H9 (cell line): ENCODE measurements around the gene TUFT1. TPM values are rescaled to one million over a fixed set of nuclear protein-coding genes. Genes with fewer than 3 reads are reported as not detected.

Experiments
- DNase-seq: peaks from one replicate; pipeline ENCODE4 v3.0.0-alpha.2; 2017
- H2AFZ ChIP-seq: one replicate; pipeline ENCODE4 v1.6.1; 2013; ENCODE audit warnings: mild to moderate bottlenecking, low read length, control low read depth, moderate library complexity
- H2AK5ac ChIP-seq: 2 replicates; pipeline ENCODE4 v1.6.1; 2013; ENCODE audit warnings: low read length, control low read depth, mixed read lengths; ENCODE audit not compliant: insufficient read length
- H2BK120ac ChIP-seq: one replicate; pipeline ENCODE4 v1.6.1; 2013; ENCODE audit warnings: low read depth, mild to moderate bottlenecking, low read length, control low read depth, inconsistent platforms; ENCODE audit not compliant: poor library complexity, severe bottlenecking
- H2BK12ac ChIP-seq: 2 replicates; pipeline ENCODE4 v1.6.1; 2013; ENCODE audit warnings: low read length, control low read depth, mixed read lengths, low read depth; ENCODE audit not compliant: insufficient read length
- H2BK15ac ChIP-seq: 2 replicates; pipeline ENCODE4 v1.6.1; 2013; ENCODE audit warnings: low read depth, low read length, control low read depth
- H2BK20ac ChIP-seq: one replicate; pipeline ENCODE4 v1.6.1; 2013; ENCODE audit warnings: low read depth, mild to moderate bottlenecking, low read length, control low read depth, inconsistent platforms; ENCODE audit not compliant: poor library complexity, severe bottlenecking
- H2BK5ac ChIP-seq: 2 replicates; pipeline ENCODE4 v1.6.1; 2013; ENCODE audit warnings: low read length, control low read depth, mixed read lengths; ENCODE audit not compliant: insufficient read length
- H3K14ac ChIP-seq: 2 replicates; pipeline ENCODE4 v1.6.1; 2013; ENCODE audit warnings: low read length, control low read depth; ENCODE audit not compliant: insufficient read depth
- H3K18ac ChIP-seq: 2 replicates; pipeline ENCODE4 v1.6.1; 2013; ENCODE audit warnings: low read depth, mild to moderate bottlenecking, mixed read lengths, low read length, control low read depth; ENCODE audit not compliant: insufficient read length
- H3K23ac ChIP-seq: 2 replicates; pipeline ENCODE4 v1.6.1; 2013; ENCODE audit warnings: low read length, control low read depth, mixed read lengths, low read depth; ENCODE audit not compliant: insufficient read length
- H3K23me2 ChIP-seq: 2 replicates; pipeline ENCODE4 v1.6.1; 2013; ENCODE audit warnings: low read depth, mild to moderate bottlenecking, mixed read lengths, low read length, control low read depth; ENCODE audit not compliant: insufficient read length, poor library complexity, severe bottlenecking
- H3K27ac ChIP-seq: 2 replicates; pipeline ENCODE4 v1.5.1; 2013; ENCODE audit warnings: low read length, control low read depth, mixed read lengths, low read depth; ENCODE audit not compliant: insufficient read length
- H3K27me3 ChIP-seq: 2 replicates; pipeline ENCODE4 v1.6.1; 2013; ENCODE audit warnings: low read length, control low read depth, inconsistent platforms; ENCODE audit not compliant: insufficient read depth
- H3K4ac ChIP-seq: 2 replicates; pipeline ENCODE4 v1.6.1; 2013; ENCODE audit warnings: low read depth, mild to moderate bottlenecking, control low read depth, inconsistent platforms, low read length, moderate library complexity
- H3K4me1 ChIP-seq: 2 replicates; pipeline ENCODE4 v1.6.1; 2013; ENCODE audit warnings: low read length, control low read depth, inconsistent platforms; ENCODE audit not compliant: insufficient read depth
- H3K4me2 ChIP-seq: 2 replicates; pipeline ENCODE4 v1.6.1; 2013; ENCODE audit warnings: low read length, control low read depth, mixed read lengths; ENCODE audit not compliant: insufficient read length, insufficient read depth
- H3K56ac ChIP-seq: 2 replicates; pipeline ENCODE4 v1.6.1; 2013; ENCODE audit warnings: low read depth, mild to moderate bottlenecking, mixed read lengths, low read length, control low read depth; ENCODE audit not compliant: insufficient read length
- H3K79me1 ChIP-seq: 2 replicates; pipeline ENCODE4 v1.6.1; 2013; ENCODE audit warnings: low read depth, mild to moderate bottlenecking, moderate library complexity, low read length, control low read depth, inconsistent platforms; ENCODE audit not compliant: insufficient read depth, poor library complexity, severe bottlenecking
- H3K79me2 ChIP-seq: 2 replicates; pipeline ENCODE4 v1.6.1; 2013; ENCODE audit warnings: low read length, control low read depth, inconsistent platforms; ENCODE audit not compliant: insufficient read depth
- H3K9ac ChIP-seq: 2 replicates; pipeline ENCODE4 v1.6.1; 2013; ENCODE audit warnings: low read length, control low read depth, mixed read lengths; ENCODE audit not compliant: insufficient read length; ENCODE audit errors: extremely low read depth
- H3K9me3 ChIP-seq: one replicate; pipeline ENCODE4 v1.6.1; 2013; ENCODE audit warnings: low read depth, low read length, inconsistent platforms; ENCODE audit not compliant: control insufficient read depth
- H3T11ph ChIP-seq: one replicate; pipeline ENCODE4 v1.6.1; 2013; ENCODE audit warnings: mild to moderate bottlenecking, low read length, control low read depth, inconsistent platforms
- H4K20me1 ChIP-seq: one replicate; pipeline ENCODE4 v1.6.1; 2013; ENCODE audit not compliant: control insufficient read depth, insufficient read length, insufficient read depth
- H4K5ac ChIP-seq: 2 replicates; pipeline ENCODE4 v1.6.1; 2013; ENCODE audit warnings: low read depth, mild to moderate bottlenecking, mixed read lengths, low read length, control low read depth; ENCODE audit not compliant: insufficient read length
- H4K8ac ChIP-seq: replicated peaks from 2 replicates; pipeline ENCODE4 v1.6.1; 2013; ENCODE audit warnings: low read length, control low read depth, mixed read lengths, low read depth; ENCODE audit not compliant: insufficient read length
- H4K91ac ChIP-seq: 2 replicates; pipeline ENCODE4 v1.6.1; 2013; ENCODE audit warnings: low read depth, mild to moderate bottlenecking, moderate library complexity, mixed read lengths, low read length, control low read depth; ENCODE audit not compliant: insufficient read length
- H3K27ac Mint-ChIP-seq, 3 experiments: 2 replicates in 2 of 3; 3 replicates in 1 of 3; pipeline ENCODE4 v1.8.0; 2020 to 2021; ENCODE audit warnings: mixed read lengths in 3 of 3, mild to moderate bottlenecking in 1 of 3, moderate library complexity in 1 of 3
- H3K27me3 Mint-ChIP-seq: 2 replicates; pipeline ENCODE4 v1.8.0; 2021; ENCODE audit warnings: low read depth, mild to moderate bottlenecking, moderate library complexity, mixed read lengths
- H3K36me3 Mint-ChIP-seq, 3 experiments: 2 replicates in 2 of 3; 3 replicates in 1 of 3; pipeline ENCODE4 v1.8.0; 2020 to 2021; ENCODE audit warnings: low read depth in 3 of 3, mixed read lengths in 3 of 3; ENCODE audit not compliant: insufficient read depth in 1 of 3
- H3K4me1 Mint-ChIP-seq, 2 experiments: 2 replicates each; pipeline ENCODE4 v1.8.0; 2020; ENCODE audit warnings: mixed read lengths in 2 of 2
- H3K4me3 Mint-ChIP-seq, 2 experiments: 2 replicates in 1 of 2; 3 replicates in 1 of 2; pipeline ENCODE4 v1.8.0; 2020 to 2021; ENCODE audit warnings: mild to moderate bottlenecking in 2 of 2, mixed read lengths in 2 of 2, moderate library complexity in 1 of 2
- H3K9me3 Mint-ChIP-seq, 2 experiments: 2 replicates in 1 of 2; 3 replicates in 1 of 2; pipeline ENCODE4 v1.8.0; 2020; ENCODE audit warnings: mild to moderate bottlenecking in 2 of 2, mixed read lengths in 2 of 2, moderate library complexity in 1 of 2
- CTCF ChIP-seq: fragments of 200-600 bp; sonication (generic); conservative IDR thresholded peaks from 3 replicates; pipeline ENCODE4 v1.8.0; 2021; ENCODE audit warnings: antibody characterized with exemption, mild to moderate bottlenecking
- WGBS: extraction: QIAGEN DNeasy Blood & Tissue Kit; methylation state at CpG from one replicate; pipeline ENCODE4 v1.1.7; 2013; ENCODE audit warnings: missing lambda C conversion rate, low lambda C conversion rate, mixed read lengths; ENCODE audit not compliant: insufficient read length; ENCODE audit errors: extremely low coverage; 5-methylcytosine and 5-hydroxymethylcytosine counted together
- total RNA-seq: library from RNA; stranded (reverse); gene quantifications from 2 replicates; pipeline ENCODE4 v1.2.1, GENCODE V29; 2021

The TUFT1 gene
- total RNA-seq, 1 experiment from 2014 or later = 6.2 TPM

GRCh38 chr1:151529211-151529702 is 10.9 kb upstream of the TUFT1 start:
- no peak overlapping the region for H2BK15ac ChIP-seq
- H3K56ac ChIP-seq = no peak overlapping the region
- H3K79me1 ChIP-seq = no peaks in the 10 kb centered on the region
- no peak overlapping the region for H3K4me2 ChIP-seq
- peaks cover 2% of the 10 kb centered on the region; the same call in 1 of the 2 replicates for H3K4me1 ChIP-seq
- H3K27me3 ChIP-seq = no peaks in the 10 kb centered on the region
- no peak overlapping the region for H3K4me3 Mint-ChIP-seq
- H3K4ac ChIP-seq = no peak overlapping the region
- no peaks in the 10 kb centered on the region for H4K20me1 ChIP-seq
- H3K18ac ChIP-seq = no peak overlapping the region
- no peak for DNase-seq
- no peaks in the 10 kb centered on the region for H3K27me3 Mint-ChIP-seq
- no peak for TF ChIP-seq CTCF
- H2AFZ ChIP-seq = no peak overlapping the region
- no peak overlapping the region for H3K23ac ChIP-seq
- no peaks in the 10 kb centered on the region for H3K9me3 Mint-ChIP-seq
- no peak overlapping the region for H4K8ac ChIP-seq
- no peak overlapping the region for H2BK20ac ChIP-seq
- H3K14ac ChIP-seq = no peak overlapping the region
- no CpG with 5 or more reads among the region's 11 CpGs for WGBS
- H3K36me3 Mint-ChIP-seq = peaks cover 36 to 70% (median 69%) of the 10 kb centered on the region in 3 experiments; a peak in 6 of 7 replicates
- H3K9ac ChIP-seq = no peak overlapping the region
- no peaks in the 10 kb centered on the region for H3K9me3 ChIP-seq
- peaks cover 7 to 8% of the 10 kb centered on the region in 2 experiments for H3K4me1 Mint-ChIP-seq
- peak overlapping the region in 2 of 3 experiments; percentile 81 to 89; a peak in 4 of 7 replicates for H3K27ac Mint-ChIP-seq
- H3K23me2 ChIP-seq = no peaks in the 10 kb centered on the region
- no peak overlapping the region for H4K91ac ChIP-seq
- no peak overlapping the region for H3T11ph ChIP-seq
- H2BK120ac ChIP-seq = no peak overlapping the region
- H4K5ac ChIP-seq = no peak overlapping the region
- no peak overlapping the region for H2BK12ac ChIP-seq
- no peaks in the 10 kb centered on the region for H3K79me2 ChIP-seq
- H3K27ac ChIP-seq = no peak overlapping the region
- no peak overlapping the region for H2AK5ac ChIP-seq
- H2BK5ac ChIP-seq = no peak overlapping the region
